ENCODE results near the gene SLC22A23. TPM values are rescaled to one million over a fixed set of nuclear protein-coding genes. Genes with fewer than 3 reads are reported as not detected.

Gene SLC22A23
- total and polyA plus RNA-seq, 2 donors (not counting 1 experiment from before 2014, with no cell fraction given) = 0.18 to 1.4 TPM

DNA sequence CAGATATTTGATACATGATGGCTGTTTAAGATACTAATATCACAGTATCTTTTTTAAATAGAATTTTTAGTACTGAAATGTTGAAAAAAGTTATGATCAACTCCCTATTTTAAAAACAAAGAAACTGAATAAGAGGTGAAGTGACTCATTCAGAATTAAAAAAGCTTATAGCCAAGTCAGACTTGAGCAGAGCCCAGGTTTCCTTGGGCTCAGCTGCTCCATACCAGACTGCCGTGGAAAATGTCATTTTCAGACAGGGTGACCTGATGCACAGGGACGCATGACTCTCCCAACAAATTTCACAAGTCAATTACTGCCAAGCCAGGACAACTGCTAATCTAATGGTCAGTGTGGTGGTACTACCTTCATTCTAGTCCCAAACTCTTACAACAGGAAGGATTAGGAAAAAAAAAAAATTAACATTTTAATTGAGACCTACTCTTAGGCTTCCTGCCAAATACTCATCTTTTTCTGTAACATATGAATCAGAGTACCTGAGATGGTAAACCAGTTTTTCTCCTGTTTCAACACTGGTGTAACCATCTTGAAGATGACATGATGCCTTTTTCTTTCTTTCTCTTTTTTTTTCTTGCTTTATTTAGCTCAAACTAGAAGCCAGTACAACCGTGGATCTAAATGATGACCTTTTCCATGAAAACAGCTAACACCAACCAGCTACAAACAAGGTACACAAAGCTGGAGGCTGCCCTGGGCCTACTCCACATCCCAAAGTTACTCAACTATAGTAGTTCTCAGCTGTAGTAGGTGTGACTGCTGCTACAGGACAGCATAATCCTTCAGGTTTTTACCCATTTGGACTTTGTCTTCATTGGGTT lies 30.5 kb downstream of the SLC22A23 start:
- Histone ChIP-seq H3K36me3 (replicated peaks in 1 of 2; ENCODE audit: control extremely low read depth in 1 of 2, control insufficient read depth in 1 of 2, extremely low read depth in 1 of 2, insufficient read depth in 2 of 2, low read length in 1 of 2) (no peaks in the 10 kb centered on the region), H3K9me3 (ENCODE audit: control extremely low read depth in 1 of 3, control insufficient read depth in 2 of 3, insufficient read depth in 1 of 3, low read length in 2 of 3) (no peaks in the 10 kb centered on the region), H2AFZ (ENCODE audit: insufficient read depth, low read depth, low read length, poor library complexity, severe bottlenecking) (no peak overlapping the region), H3K79me2 (ENCODE audit: control insufficient read depth, insufficient read depth, low read length) (no peaks in the 10 kb centered on the region), H3K27me3 (replicated peaks in 1 of 4; ENCODE audit: control extremely low read depth in 1 of 4, control insufficient read depth in 3 of 4, insufficient read depth in 4 of 4, low read length in 3 of 4) (peaks cover 0 to 22% (median 5%) of the 10 kb centered on the region in 4 experiments), H3K4me3 (ENCODE audit: control extremely low read depth in 1 of 5, extremely low read depth in 1 of 5, insufficient read depth in 1 of 5, low read depth in 2 of 5, low read length in 4 of 5) (no peak overlapping the region), H3K4me2 (replicated peaks; ENCODE audit: low read depth, low read length, poor library complexity, severe bottlenecking) (no peak overlapping the region), H3K9ac (ENCODE audit: low read length) (no peak overlapping the region), H4K20me1 (ENCODE audit: control insufficient read depth, insufficient read depth, low read length, poor library complexity, severe bottlenecking) (no peaks in the 10 kb centered on the region), H3K27ac (ENCODE audit: low read length in 2 of 2) (no peak overlapping the region), H3K4me1 (ENCODE audit: control insufficient read depth in 2 of 2, insufficient read depth in 2 of 2, low read length in 2 of 2) (no peaks in the 10 kb centered on the region)
- WGBS (ENCODE audit: insufficient coverage) = 100% methylated on average over 2 of the region's 3 CpGs
- ChIA-PET CTCF (interaction anchor here (0.7 kb wide), 2 partner anchors 147 to 306 kb away, joined by 3 read pairs; no protein-coding TSS in a partner anchor), POLR2A (no interaction called here)
- H3K4me1 Mint-ChIP-seq = no peaks in the 10 kb centered on the region
- intact Hi-C loops (cut with micrococcal nuclease) = no loop called here
- TF ChIP-seq EZH2 (IDR thresholded peaks at IDR 0.05; ENCODE audit: borderline replicate concordance, insufficient read depth, low read depth, low read length, poor library complexity, severe bottlenecking) = no peak
- TF ChIP-seq, protein P1, sequence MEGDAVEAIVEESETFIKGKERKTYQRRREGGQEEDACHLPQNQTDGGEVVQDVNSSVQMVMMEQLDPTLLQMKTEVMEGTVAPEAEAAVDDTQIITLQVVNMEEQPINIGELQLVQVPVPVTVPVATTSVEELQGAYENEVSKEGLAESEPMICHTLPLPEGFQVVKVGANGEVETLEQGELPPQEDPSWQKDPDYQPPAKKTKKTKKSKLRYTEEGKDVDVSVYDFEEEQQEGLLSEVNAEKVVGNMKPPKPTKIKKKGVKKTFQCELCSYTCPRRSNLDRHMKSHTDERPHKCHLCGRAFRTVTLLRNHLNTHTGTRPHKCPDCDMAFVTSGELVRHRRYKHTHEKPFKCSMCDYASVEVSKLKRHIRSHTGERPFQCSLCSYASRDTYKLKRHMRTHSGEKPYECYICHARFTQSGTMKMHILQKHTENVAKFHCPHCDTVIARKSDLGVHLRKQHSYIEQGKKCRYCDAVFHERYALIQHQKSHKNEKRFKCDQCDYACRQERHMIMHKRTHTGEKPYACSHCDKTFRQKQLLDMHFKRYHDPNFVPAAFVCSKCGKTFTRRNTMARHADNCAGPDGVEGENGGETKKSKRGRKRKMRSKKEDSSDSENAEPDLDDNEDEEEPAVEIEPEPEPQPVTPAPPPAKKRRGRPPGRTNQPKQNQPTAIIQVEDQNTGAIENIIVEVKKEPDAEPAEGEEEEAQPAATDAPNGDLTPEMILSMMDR (IDR thresholded peaks at IDR 0.05) = no peak
- H3K27me3 Mint-ChIP-seq = peaks cover 61% of the 10 kb centered on the region
- DNase-seq (no peak), ATAC-seq (ENCODE audit: low read depth) (no peak)
- H3K27ac Mint-ChIP-seq = no peak overlapping the region
- no peaks in the 10 kb centered on the region for H3K9me3 Mint-ChIP-seq (ENCODE audit: insufficient read depth)
- H3K4me3 Mint-ChIP-seq = no peak overlapping the region

GRCh38 chr6:3425574-3425973 lies 31.3 kb downstream of the SLC22A23 start:
- no peak for ATAC-seq (ENCODE audit: low read depth)
- POLR2A ChIA-PET = no interaction called here
- no peak overlapping the region for H3K27ac Mint-ChIP-seq

More at GRCh38 chr6:3425574-3425973, 31.3 kb downstream of the SLC22A23 start:
- Histone ChIP-seq H3K27ac (ENCODE audit: low read length in 2 of 2) (no peak overlapping the region), H3K27me3 (replicated peaks in 1 of 4; ENCODE audit: control extremely low read depth in 1 of 4, control insufficient read depth in 3 of 4, insufficient read depth in 4 of 4, low read length in 3 of 4) (peaks cover 0 to 22% (median 5%) of the 10 kb centered on the region in 4 experiments), H3K36me3 (replicated peaks in 1 of 2; ENCODE audit: control extremely low read depth in 1 of 2, control insufficient read depth in 1 of 2, extremely low read depth in 1 of 2, insufficient read depth in 2 of 2, low read length in 1 of 2) (no peaks in the 10 kb centered on the region), H2AFZ (ENCODE audit: insufficient read depth, low read depth, low read length, poor library complexity, severe bottlenecking) (no peak overlapping the region), H3K4me1 (ENCODE audit: control insufficient read depth in 2 of 2, insufficient read depth in 2 of 2, low read length in 2 of 2) (no peaks in the 10 kb centered on the region), H3K4me3 (ENCODE audit: control extremely low read depth in 1 of 5, extremely low read depth in 1 of 5, insufficient read depth in 1 of 5, low read depth in 2 of 5, low read length in 4 of 5) (no peak overlapping the region), H3K9ac (ENCODE audit: low read length) (no peak overlapping the region), H4K20me1 (ENCODE audit: control insufficient read depth, insufficient read depth, low read length, poor library complexity, severe bottlenecking) (no peaks in the 10 kb centered on the region), H3K79me2 (ENCODE audit: control insufficient read depth, insufficient read depth, low read length) (no peaks in the 10 kb centered on the region), H3K9me3 (ENCODE audit: control extremely low read depth in 1 of 3, control insufficient read depth in 2 of 3, insufficient read depth in 1 of 3, low read length in 2 of 3) (no peaks in the 10 kb centered on the region), H3K4me2 (replicated peaks; ENCODE audit: low read depth, low read length, poor library complexity, severe bottlenecking) (no peak overlapping the region)
- Mint-ChIP-seq H3K27me3 (peaks cover 58% of the 10 kb centered on the region), H3K4me3 (no peak overlapping the region), H3K4me1 (no peaks in the 10 kb centered on the region), H3K9me3 (ENCODE audit: insufficient read depth) (no peaks in the 10 kb centered on the region)
- DNase-seq = no peak
- no CpG with 5 or more reads among the region's 2 CpGs for WGBS (ENCODE audit: insufficient coverage)
- intact Hi-C loops (cut with micrococcal nuclease) = no loop called here
- no peak for TF ChIP-seq EZH2 (IDR thresholded peaks at IDR 0.05; ENCODE audit: borderline replicate concordance, insufficient read depth, low read depth, low read length, poor library complexity, severe bottlenecking)
- TF ChIP-seq, protein P1 (IDR thresholded peaks at IDR 0.05) = no peak
- CTCF ChIA-PET = no interaction called here
